SK-N-SH (cell line): ENCODE results near the gene GALP. TPM values are rescaled to one million over a fixed set of nuclear protein-coding genes. Genes with fewer than 3 reads are reported as not detected.

Experiments
- CTCF ChIA-PET: fragments of 300-600, 350-600 bp; formaldehyde crosslinking; extraction: SDS; loops from one replicate; lab custom pipeline; 2021; lab: Yijun Ruan, JAX
- POLR2A ChIA-PET: fragments of 350-600 bp; sonication (Branson Sonifier 250); formaldehyde crosslinking; extraction: SDS; loops from one replicate; lab custom pipeline; 2020; ENCODE audit warnings: antibody characterized with exemption, inconsistent platforms; lab: Yijun Ruan, JAX
- DNase-seq: peaks from one replicate; pipeline ENCODE4 v3.0.0; 2012
- H2AFZ ChIP-seq: fragments of 200-600 bp; sonication (generic); 2 replicates; pipeline ENCODE4 v1.8.1; 2016; ENCODE audit warnings: antibody characterized with exemption, mild to moderate bottlenecking, low read depth
- H3F3A ChIP-seq: fragments of 200-600 bp; sonication (generic); replicated peaks from 2 replicates; pipeline ENCODE3; 2016; ENCODE audit warnings: antibody characterized with exemption, mild to moderate bottlenecking; ENCODE audit not compliant: insufficient read depth
- H3K27ac ChIP-seq, 2 experiments: fragments of 200-500 bp in 1 of 2; fragments of 200-600 bp in 1 of 2; sonication (Bioruptor generic) in 1 of 2; sonication (generic), shearing (Covaris generic) in 1 of 2; 2 replicates each; pipeline versions ENCODE4 v1.5.1 to v1.6.1; 2014 to 2016; ENCODE audit warnings: low read depth in 2 of 2, inconsistent platforms in 1 of 2, low read length in 1 of 2, mild to moderate bottlenecking in 1 of 2, mixed read lengths in 1 of 2
- H3K27me3 ChIP-seq: fragments of 200-600 bp; sonication (generic), shearing (Covaris generic); 2 replicates; pipeline ENCODE4 v1.6.1; 2016; ENCODE audit warnings: mixed run types; ENCODE audit not compliant: insufficient read depth
- H3K36me3 ChIP-seq, 2 experiments: fragments of 200-500 bp in 1 of 2; fragments of 200-600 bp in 1 of 2; sonication (Bioruptor generic) in 1 of 2; sonication (generic) in 1 of 2; replicated peaks in 1 of 2; 2 replicates each; pipeline versions ENCODE3 to v1.5.1; 2014 to 2016; ENCODE audit warnings: low read length in 1 of 2, mild to moderate bottlenecking in 1 of 2; ENCODE audit not compliant: insufficient read depth in 2 of 2, control insufficient read depth in 1 of 2
- H3K4me1 ChIP-seq, 2 experiments: fragments of 200-500 bp in 1 of 2; fragments of 200-600 bp in 1 of 2; sonication (Bioruptor generic) in 1 of 2; sonication (generic), shearing (Covaris generic) in 1 of 2; 2 replicates each; pipeline versions ENCODE4 v1.5.1 to v1.6.1; 2014 to 2016; ENCODE audit warnings: low read depth in 1 of 2, low read length in 1 of 2, mixed run types in 1 of 2; ENCODE audit not compliant: insufficient read depth in 2 of 2, control insufficient read depth in 1 of 2
- H3K4me2 ChIP-seq: fragments of 200-600 bp; sonication (generic), shearing (Covaris generic); 2 replicates; pipeline ENCODE4 v1.6.1; 2017; ENCODE audit warnings: mixed run types
- H3K4me3 ChIP-seq, 2 experiments: fragments of 200-500 bp in 1 of 2; fragments of 200-600 bp in 1 of 2; sonication (Bioruptor generic) in 1 of 2; sonication (generic), shearing (Covaris generic) in 1 of 2; 2 replicates each; pipeline versions ENCODE4 v1.5.1 to v1.8.1; 2014 to 2016; ENCODE audit warnings: low read depth in 2 of 2, inconsistent platforms in 1 of 2, low read length in 1 of 2, mild to moderate bottlenecking in 1 of 2, mixed read lengths in 1 of 2, moderate library complexity in 1 of 2
- H3K79me2 ChIP-seq: fragments of 200-600 bp; sonication (generic); 2 replicates; pipeline ENCODE4 v1.8.1; 2017; ENCODE audit warnings: mild to moderate bottlenecking; ENCODE audit not compliant: insufficient read depth
- H3K9ac ChIP-seq: fragments of 200-600 bp; sonication (generic); 2 replicates; pipeline ENCODE4 v1.6.1; 2017; ENCODE audit warnings: mixed run types
- H3K9me2 ChIP-seq: fragments of 200-600 bp; sonication (generic); 2 replicates; pipeline ENCODE4 v1.6.1; 2017; ENCODE audit warnings: mixed run types
- H3K9me3 ChIP-seq: fragments of 200-600 bp; sonication (generic); 2 replicates; pipeline ENCODE4 v1.6.1; 2017; ENCODE audit warnings: mixed run types, mild to moderate bottlenecking, moderate library complexity
- H4K20me1 ChIP-seq: fragments of 200-600 bp; sonication (generic); 2 replicates; pipeline ENCODE4 v1.6.1; 2017; ENCODE audit warnings: mild to moderate bottlenecking, mixed run types; ENCODE audit not compliant: insufficient read depth
- ELF1 ChIP-seq: IDR thresholded peaks from 2 replicates; pipeline ENCODE4 v1.4.0; 2012
- EZH2phosphoT487 ChIP-seq: fragments of 200-600 bp; sonication (generic); IDR thresholded peaks from 2 replicates; pipeline ENCODE4 v1.6.1; 2017; ENCODE audit warnings: low read depth, mixed run types, mild to moderate bottlenecking, antibody characterized with exemption, moderate library complexity, borderline replicate concordance
- FOSL2 ChIP-seq: IDR thresholded peaks from 2 replicates; pipeline ENCODE4 v1.4.0; 2012; ENCODE audit warnings: low read depth, mild to moderate bottlenecking, moderate library complexity, borderline replicate concordance
- FOXM1 ChIP-seq: IDR thresholded peaks from 2 replicates; pipeline ENCODE4 v1.4.0; 2012; ENCODE audit warnings: low read depth, mild to moderate bottlenecking
- IRF3 ChIP-seq: fragments of 150-350 bp; IDR thresholded peaks from 2 replicates; pipeline ENCODE4 v1.6.1; 2016; ENCODE audit warnings: mild to moderate bottlenecking, low read depth, low read length
- JUND ChIP-seq: IDR thresholded peaks from 2 replicates; pipeline ENCODE4 v1.4.0; 2012
- NFIC ChIP-seq: IDR thresholded peaks from 2 replicates; pipeline ENCODE4 v1.4.0; 2012; ENCODE audit warnings: borderline replicate concordance
- NRF1 ChIP-seq: IDR thresholded peaks from 2 replicates; pipeline ENCODE4 v1.6.1; 2012; ENCODE audit warnings: low read depth, mild to moderate bottlenecking, low read length
- POLR2AphosphoS5 ChIP-seq: IDR thresholded peaks from 2 replicates; pipeline ENCODE4 v1.6.1; 2012; ENCODE audit warnings: low read depth, low read length
- RFX5 ChIP-seq: IDR thresholded peaks from 2 replicates; pipeline ENCODE4 v1.6.1; 2012; ENCODE audit warnings: mild to moderate bottlenecking, improper control_type of control experiment, low read length
- RXRA ChIP-seq: IDR thresholded peaks from 2 replicates; pipeline ENCODE4 v1.4.0; 2012; ENCODE audit warnings: low read depth, mild to moderate bottlenecking, borderline replicate concordance
- SIN3A ChIP-seq: IDR thresholded peaks from 2 replicates; pipeline ENCODE4 v1.6.1; 2012; ENCODE audit warnings: low read depth, mild to moderate bottlenecking, low read length, moderate library complexity, borderline replicate concordance
- SMC3 ChIP-seq: IDR thresholded peaks from 2 replicates; pipeline ENCODE4 v1.6.1; 2012; ENCODE audit warnings: low read depth, low read length, improper control_type of control experiment
- USF1 ChIP-seq: IDR thresholded peaks from 2 replicates; pipeline ENCODE4 v1.4.0; 2012; ENCODE audit warnings: low read depth, borderline replicate concordance
- YY1 ChIP-seq: IDR thresholded peaks from 2 replicates; pipeline ENCODE4 v1.4.0; 2012; ENCODE audit warnings: low read depth, mild to moderate bottlenecking
- ZBTB33 ChIP-seq: IDR thresholded peaks from 2 replicates; pipeline ENCODE4 v1.4.0; 2012; ENCODE audit warnings: low read depth, borderline replicate concordance
- WGBS: methylation state at CpG from one replicate; pipeline ENCODE4 v1.1.6; 2017; ENCODE audit warnings: low lambda C conversion rate; 5-methylcytosine and 5-hydroxymethylcytosine counted together
- polyA plus RNA-seq, 3 experiments: library from polyadenylated mRNA; depleted of rRNA; stranded (reverse); fragments of >200 nt; gene quantifications; 2 replicates each; pipeline ENCODE4 v1.2.3, GENCODE V29; 2012
- TF ChIP-seq, protein P1 (sequence below): fragments of 150-350 bp; IDR thresholded peaks from 2 replicates; pipeline ENCODE4 v1.6.1; 2017; ENCODE audit warnings: antibody characterized with exemption, low read length, low read depth, borderline replicate concordance
- TF ChIP-seq, protein P2 (sequence below): IDR thresholded peaks from 2 replicates; pipeline ENCODE4 v1.6.1; 2012; ENCODE audit warnings: mild to moderate bottlenecking, low read depth, low read length, moderate library complexity

Gene GALP
- polyA plus RNA-seq, 1 of the 3 experiments (the other 2 are of a cell fraction), result not detected

DNA sequence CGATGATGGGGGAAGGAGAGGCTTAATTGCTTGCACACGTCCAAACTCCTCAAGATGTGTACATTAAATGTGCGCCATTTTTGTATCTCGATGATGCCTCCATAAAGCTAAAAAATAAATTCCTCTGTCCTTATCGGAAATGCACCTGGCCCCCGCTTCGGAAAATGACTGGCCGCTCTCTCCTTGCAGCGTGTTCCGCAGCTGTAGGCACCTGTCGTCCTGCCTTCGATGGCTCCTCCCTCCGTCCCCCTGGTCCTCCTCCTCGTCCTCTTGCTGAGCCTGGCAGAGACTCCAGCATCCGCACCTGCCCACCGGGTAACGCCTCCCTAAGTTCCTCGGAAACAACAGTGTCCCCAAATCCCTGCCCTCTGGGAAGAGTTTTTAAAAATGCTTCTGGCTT is 1.1 kb downstream of the GALP start:
- ChIA-PET POLR2A (no interaction called here), CTCF (interaction anchor here (0.9 to 2.8 kb wide), 6 partner anchors 15 to 157 kb away, joined by 3 to 11 read pairs (median 6); no protein-coding TSS in a partner anchor)
- no peaks in the 10 kb centered on the region for H3K9me3 ChIP-seq
- H4K20me1 ChIP-seq, result no peaks in the 10 kb centered on the region
- no peak overlapping the region for H3K4me2 ChIP-seq
- H2AFZ ChIP-seq, result no peak overlapping the region
- H3K9me2 ChIP-seq, result no peaks in the 10 kb centered on the region
- H3K9ac ChIP-seq, result no peak overlapping the region
- no peak overlapping the region for H3K4me3 ChIP-seq
- H3F3A ChIP-seq, result no peaks in the 10 kb centered on the region
- WGBS, result 16% methylated on average over 18 of the region's 18 CpGs
- TF ChIP-seq SIN3A, result no peak
- no peak for TF ChIP-seq RXRA
- TF ChIP-seq YY1, result no peak
- TF ChIP-seq NFIC, result no peak
- TF ChIP-seq FOXM1, result no peak
- TF ChIP-seq EZH2phosphoT487, result no peak
- TF ChIP-seq, protein P1, sequence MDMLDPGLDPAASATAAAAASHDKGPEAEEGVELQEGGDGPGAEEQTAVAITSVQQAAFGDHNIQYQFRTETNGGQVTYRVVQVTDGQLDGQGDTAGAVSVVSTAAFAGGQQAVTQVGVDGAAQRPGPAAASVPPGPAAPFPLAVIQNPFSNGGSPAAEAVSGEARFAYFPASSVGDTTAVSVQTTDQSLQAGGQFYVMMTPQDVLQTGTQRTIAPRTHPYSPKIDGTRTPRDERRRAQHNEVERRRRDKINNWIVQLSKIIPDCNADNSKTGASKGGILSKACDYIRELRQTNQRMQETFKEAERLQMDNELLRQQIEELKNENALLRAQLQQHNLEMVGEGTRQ, result no peak
- TF ChIP-seq, all 33 proteins: peak for 0
- Histone ChIP-seq H3K79me2 (no peaks in the 10 kb centered on the region), H3K27ac (no peak overlapping the region), H3K27me3 (peaks cover 77% of the 10 kb centered on the region), H3K36me3 (no peaks in the 10 kb centered on the region), H3K4me1 (no peaks in the 10 kb centered on the region)
- DNase-seq, result no peak

DNA sequence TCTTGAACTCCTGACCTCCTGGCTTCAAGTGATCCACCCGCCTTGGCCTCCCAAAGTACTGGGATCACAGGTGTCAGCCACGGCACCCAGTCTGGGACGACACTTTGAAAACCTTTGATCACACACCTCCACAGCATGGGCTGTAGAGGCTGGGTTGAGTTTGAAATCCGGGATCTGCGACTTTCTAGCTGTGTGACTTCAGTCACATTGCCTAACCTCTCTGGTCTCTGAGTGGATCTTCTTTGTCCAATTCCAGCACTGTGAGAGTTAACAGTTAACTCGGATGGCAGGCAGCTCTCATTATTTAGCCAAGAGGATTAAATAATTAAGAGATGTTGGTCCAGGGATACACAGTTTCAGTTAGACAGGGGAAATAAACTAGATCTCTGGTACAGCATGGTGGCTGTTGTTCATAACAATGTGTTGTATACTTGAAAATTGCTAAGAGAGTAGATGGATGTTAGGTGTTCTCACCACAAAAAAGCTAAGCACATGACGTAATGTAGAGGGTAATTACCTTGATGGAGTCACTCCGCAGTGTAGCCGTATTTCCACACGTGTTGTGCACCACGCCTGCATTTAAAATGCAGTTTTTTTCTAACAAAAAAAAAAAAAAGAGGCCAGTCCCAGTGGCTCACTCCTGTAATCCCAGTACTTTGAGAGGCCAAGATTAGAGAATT is 1.9 kb downstream of the GALP start:
- H3K4me1 ChIP-seq, result no peaks in the 10 kb centered on the region
- H3K4me3 ChIP-seq, result no peak overlapping the region
- CTCF ChIA-PET, result interaction anchor here (1.5 to 2.8 kb wide), 5 partner anchors 15 to 156 kb away, joined by 4 to 11 read pairs (median 8); no protein-coding TSS in a partner anchor
- no peaks in the 10 kb centered on the region for H3K36me3 ChIP-seq
- WGBS, result 15% methylated on average over 11 of the region's 11 CpGs
- H3K9me2 ChIP-seq, result no peaks in the 10 kb centered on the region
- no peaks in the 10 kb centered on the region for H3F3A ChIP-seq
- H3K9me3 ChIP-seq, result no peaks in the 10 kb centered on the region
- POLR2A ChIA-PET, result no interaction called here
- H3K27ac ChIP-seq, result no peak overlapping the region
- H2AFZ ChIP-seq, result no peak overlapping the region
- H4K20me1 ChIP-seq, result no peaks in the 10 kb centered on the region
- no peak overlapping the region for H3K9ac ChIP-seq
- no peak for DNase-seq
- no peak overlapping the region for H3K4me2 ChIP-seq
- peaks cover 86% of the 10 kb centered on the region for H3K27me3 ChIP-seq
- no peaks in the 10 kb centered on the region for H3K79me2 ChIP-seq
- no peak for TF ChIP-seq FOXM1
- TF ChIP-seq ZBTB33, result no peak
- TF ChIP-seq USF1, result no peak
- no peak for TF ChIP-seq IRF3
- TF ChIP-seq, protein P2, sequence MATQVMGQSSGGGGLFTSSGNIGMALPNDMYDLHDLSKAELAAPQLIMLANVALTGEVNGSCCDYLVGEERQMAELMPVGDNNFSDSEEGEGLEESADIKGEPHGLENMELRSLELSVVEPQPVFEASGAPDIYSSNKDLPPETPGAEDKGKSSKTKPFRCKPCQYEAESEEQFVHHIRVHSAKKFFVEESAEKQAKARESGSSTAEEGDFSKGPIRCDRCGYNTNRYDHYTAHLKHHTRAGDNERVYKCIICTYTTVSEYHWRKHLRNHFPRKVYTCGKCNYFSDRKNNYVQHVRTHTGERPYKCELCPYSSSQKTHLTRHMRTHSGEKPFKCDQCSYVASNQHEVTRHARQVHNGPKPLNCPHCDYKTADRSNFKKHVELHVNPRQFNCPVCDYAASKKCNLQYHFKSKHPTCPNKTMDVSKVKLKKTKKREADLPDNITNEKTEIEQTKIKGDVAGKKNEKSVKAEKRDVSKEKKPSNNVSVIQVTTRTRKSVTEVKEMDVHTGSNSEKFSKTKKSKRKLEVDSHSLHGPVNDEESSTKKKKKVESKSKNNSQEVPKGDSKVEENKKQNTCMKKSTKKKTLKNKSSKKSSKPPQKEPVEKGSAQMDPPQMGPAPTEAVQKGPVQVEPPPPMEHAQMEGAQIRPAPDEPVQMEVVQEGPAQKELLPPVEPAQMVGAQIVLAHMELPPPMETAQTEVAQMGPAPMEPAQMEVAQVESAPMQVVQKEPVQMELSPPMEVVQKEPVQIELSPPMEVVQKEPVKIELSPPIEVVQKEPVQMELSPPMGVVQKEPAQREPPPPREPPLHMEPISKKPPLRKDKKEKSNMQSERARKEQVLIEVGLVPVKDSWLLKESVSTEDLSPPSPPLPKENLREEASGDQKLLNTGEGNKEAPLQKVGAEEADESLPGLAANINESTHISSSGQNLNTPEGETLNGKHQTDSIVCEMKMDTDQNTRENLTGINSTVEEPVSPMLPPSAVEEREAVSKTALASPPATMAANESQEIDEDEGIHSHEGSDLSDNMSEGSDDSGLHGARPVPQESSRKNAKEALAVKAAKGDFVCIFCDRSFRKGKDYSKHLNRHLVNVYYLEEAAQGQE, result no peak
- TF ChIP-seq FOSL2, result no peak
- no peak for TF ChIP-seq RFX5
- no peak for TF ChIP-seq POLR2AphosphoS5
- no peak for TF ChIP-seq YY1
- no peak for TF ChIP-seq SMC3
- TF ChIP-seq NRF1, result no peak
- no peak for TF ChIP-seq JUND
- no peak for TF ChIP-seq RXRA
- no peak for TF ChIP-seq ELF1
- TF ChIP-seq EZH2phosphoT487, result no peak
- no peak for TF ChIP-seq SIN3A
